Transverse colon (tissue), 4 donors: ENCODE data around the gene SLC52A3. TPM values are rescaled to one million over a fixed set of nuclear protein-coding genes. Genes with fewer than 3 reads are reported as not detected.

Experiments used
- DNase-seq: peaks from one replicate; pipeline ENCODE4 v3.0.0-alpha.2; 2019
- H3K27ac ChIP-seq, 4 donors: fragments of 200-600 bp; sonication (generic); 2 replicates each; pipeline ENCODE4 v1.5.1; 2016 to 2018; ENCODE audit warnings: inconsistent platforms in 4 of 4
- H3K27me3 ChIP-seq: fragments of 200-600 bp; sonication (generic); 2 replicates; pipeline ENCODE4 v1.5.1; 2017; ENCODE audit warnings: inconsistent platforms
- H3K36me3 ChIP-seq, 4 donors: fragments of 200-600 bp; sonication (generic); 2 replicates each; pipeline ENCODE4 v1.5.1; 2017 to 2019; ENCODE audit warnings: inconsistent platforms in 4 of 4
- H3K4me1 ChIP-seq, 4 donors: fragments of 200-600 bp; sonication (generic); 2 replicates each; pipeline ENCODE4 v1.5.1; 2017 to 2020; ENCODE audit warnings: inconsistent platforms in 4 of 4
- H3K4me3 ChIP-seq, 4 donors: fragments of 200-600 bp; sonication (generic); 1 replicate in 1 of 4; 2 replicates in 3 of 4; pipeline versions ENCODE4 v1.5.1 to v1.6.1; 2017 to 2019; ENCODE audit warnings: inconsistent platforms in 4 of 4
- H3K9me3 ChIP-seq, 2 donors: fragments of 200-600 bp; sonication (generic); 2 replicates each; pipeline ENCODE4 v1.5.1; 2017 to 2019; ENCODE audit warnings: inconsistent platforms in 2 of 2
- CTCF ChIP-seq, 5 experiments: fragments of 200-600 bp in 3 of 5; fragments of 450-650 bp in 2 of 5; sonication (generic) in 3 of 5; IDR thresholded peaks; 1 replicate in 2 of 5; 2 replicates in 3 of 5; pipeline ENCODE4 v1.5.1; 2016 to 2017; ENCODE audit warnings: antibody characterized with exemption in 5 of 5, inconsistent platforms in 3 of 5, mild to moderate bottlenecking in 2 of 5, moderate library complexity in 1 of 5
- EP300 ChIP-seq: sonication (generic); formaldehyde crosslinking; IDR thresholded peaks from one replicate; pipeline ENCODE4 v1.6.1; 2017; ENCODE audit warnings: antibody characterized with exemption, low read depth
- POLR2A ChIP-seq: fragments of 450-650 bp; IDR thresholded peaks from one replicate; pipeline ENCODE4 v1.6.1; 2016; ENCODE audit warnings: antibody characterized with exemption, mild to moderate bottlenecking, moderate library complexity
- POLR2AphosphoS5 ChIP-seq, 3 donors: sonication (generic); formaldehyde crosslinking; IDR thresholded peaks; one replicate each; pipeline ENCODE4 v1.6.1; 2016; ENCODE audit warnings: antibody characterized with exemption in 3 of 3
- WGBS, 2 donors: methylation state at CpG; one replicate each; pipeline ENCODE4 v1.1.5; 2018; ENCODE audit warnings: low coverage in 1 of 2; 5-methylcytosine and 5-hydroxymethylcytosine counted together
- in situ Hi-C, 4 donors: fragments of 200-750 bp; cut with MboI; loops; one replicate each; pipeline versions ENCODE4 v1.15.0 to v1.15.1; 2017; ENCODE audit warnings: low sequenced_read_pairs in 3 of 4, low pct_ligation_motif_present in 1 of 4, low pct_unique_long_range_greater_than_20kb in 1 of 4
- intact Hi-C: fragments of 100-400 bp; cut with DNase I; formaldehyde crosslinking; loops from one replicate; pipeline ENCODE4 v1.15.1; 2023; ENCODE audit warnings: low total_unique reads
- total RNA-seq, 4 donors: library from RNA; depleted of rRNA; stranded (reverse); fragments of >200 nt; gene quantifications; one replicate each; pipeline ENCODE4 v1.1.0, GENCODE V29; 2016

The SLC52A3 gene
- total RNA-seq, 4 donors from 2014 or later: 7.2 to 35.9 (median 15.3) TPM

DNA sequence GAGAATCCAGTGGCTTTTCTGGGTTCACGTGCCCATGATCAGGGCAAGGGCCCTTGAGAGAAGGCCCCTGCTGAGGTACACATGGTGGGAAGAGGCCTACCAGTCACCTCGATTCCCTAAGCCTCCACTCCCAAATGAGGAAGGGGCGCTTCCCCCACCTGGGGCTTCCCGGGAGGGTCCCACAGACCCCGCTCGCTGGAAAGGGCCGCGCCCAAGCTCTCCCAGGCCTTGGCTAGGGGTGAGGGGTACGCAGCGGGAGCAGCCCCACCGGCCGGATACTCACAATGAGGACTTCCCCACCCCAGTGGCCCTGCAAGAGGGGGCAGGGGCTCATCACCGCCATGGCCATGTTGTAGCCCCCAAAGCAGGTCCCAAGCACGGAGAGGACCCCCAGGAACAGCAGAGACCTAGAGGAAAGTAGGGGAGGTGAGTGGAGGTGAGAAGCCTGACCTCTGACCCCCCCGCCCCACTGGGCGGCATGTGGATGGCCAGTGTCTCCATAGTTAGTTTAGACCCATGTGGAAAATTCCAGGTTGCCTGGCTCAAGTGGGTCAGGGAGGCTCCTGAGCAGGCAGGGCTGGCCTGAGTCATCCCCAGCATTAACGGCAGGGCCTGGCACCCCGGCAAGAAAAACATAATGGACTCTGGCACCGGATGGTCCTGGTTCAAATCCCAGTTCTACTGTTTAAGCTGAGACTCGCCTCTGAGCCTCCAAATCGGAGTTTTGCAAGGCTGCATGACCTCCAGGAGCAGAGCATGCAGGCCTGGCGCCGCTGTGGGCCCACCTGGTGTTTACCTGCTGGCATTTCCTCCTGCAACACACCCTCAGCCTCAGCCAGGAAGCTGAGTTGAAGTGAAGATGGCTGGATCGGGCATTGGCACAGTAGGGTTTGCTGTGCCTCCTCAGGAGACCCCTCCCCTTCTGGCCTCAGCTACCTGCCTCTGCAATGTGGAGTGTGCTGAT is 6.6 kb downstream of the SLC52A3 start:
- 86% methylated on average over 19 of the region's 24 CpGs; no CpG with 5 or more reads in 1 of the 2 donors for WGBS, 2 donors
- Histone ChIP-seq H3K27ac (no peak overlapping the region), H3K27me3 (no peaks in the 10 kb centered on the region), H3K36me3 (no peaks in the 10 kb centered on the region), H3K4me3 (no peak overlapping the region), H3K4me1 (no peaks in the 10 kb centered on the region), H3K9me3 (no peaks in the 10 kb centered on the region)
- TF ChIP-seq POLR2A (no peak), EP300 (no peak)
- DNase-seq: no peak
- intact Hi-C loops (no loop called here), in situ Hi-C loops (no loop called here)

- H3K27ac ChIP-seq: no peak overlapping the region
- no peak overlapping the region for H3K4me3 ChIP-seq
- no peaks in the 10 kb centered on the region for H3K36me3 ChIP-seq
- no peaks in the 10 kb centered on the region for H3K4me1 ChIP-seq
- WGBS, 2 donors: 58% methylated on average over 44 of the region's 44 CpGs; no CpG with 5 or more reads in 1 of the 2 donors
- intact Hi-C loops (no loop called here), in situ Hi-C loops (no loop called here)
- DNase-seq: no peak
- peak; percentile 28 to 43 (median 39) for TF ChIP-seq CTCF (IDR thresholded peaks at IDR 0.05)
- TF ChIP-seq POLR2A: no peak
- H3K27me3 ChIP-seq: no peaks in the 10 kb centered on the region
- H3K9me3 ChIP-seq: no peaks in the 10 kb centered on the region
Observed at GRCh38 chr20:760751-761417, 7.4 kb downstream of the SLC52A3 start.

DNA sequence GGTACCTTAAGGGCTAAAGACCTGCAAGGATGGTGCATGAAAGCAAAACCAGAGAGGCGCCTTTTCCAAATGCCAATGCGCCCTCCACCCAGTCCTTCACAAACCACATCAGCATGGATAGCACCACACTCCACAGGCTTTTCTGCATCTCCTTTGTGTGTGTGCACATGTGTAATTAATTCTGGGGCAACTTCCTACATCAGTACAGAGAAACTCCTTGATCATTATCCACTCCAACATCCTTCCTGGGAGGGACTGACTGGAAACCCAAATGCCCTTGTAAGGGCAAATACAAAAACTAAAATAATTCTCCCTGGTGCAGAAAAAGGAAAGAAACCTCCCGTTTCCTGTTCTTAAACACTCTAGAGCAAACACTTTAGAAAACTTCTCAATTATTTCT is 10.8 kb downstream of the SLC52A3 start:
- in situ Hi-C loops: no loop called here
- no peak for TF ChIP-seq POLR2A
- no peak for TF ChIP-seq EP300
- TF ChIP-seq POLR2AphosphoS5 (IDR thresholded peaks at IDR 0.05): no peak
- TF ChIP-seq CTCF (IDR thresholded peaks at IDR 0.05): no peak

GRCh38 chr20:755941-756340 is 12.4 kb downstream of the SLC52A3 start:
- TF ChIP-seq CTCF (IDR thresholded peaks at IDR 0.05) (no peak), POLR2AphosphoS5 (IDR thresholded peaks at IDR 0.05) (no peak), POLR2A (no peak), EP300 (no peak)
- no peak for DNase-seq
- intact Hi-C loops (no loop called here), in situ Hi-C loops (no loop called here)
- Histone ChIP-seq H3K27ac (no peak overlapping the region), H3K9me3 (no peaks in the 10 kb centered on the region), H3K4me1 (no peaks in the 10 kb centered on the region), H3K36me3 (no peaks in the 10 kb centered on the region), H3K27me3 (no peaks in the 10 kb centered on the region), H3K4me3 (no peak overlapping the region)
- WGBS, 2 donors: 71 to 76% methylated on average over 4 to 6 of the region's 6 CpGs

More for the DNA sequence above, 10.8 kb downstream of the SLC52A3 start:
- H3K4me1 ChIP-seq: no peaks in the 10 kb centered on the region
- H3K27me3 ChIP-seq: no peaks in the 10 kb centered on the region
- no peak for DNase-seq
- intact Hi-C loops: no loop called here
- WGBS, 2 donors: 44 to 64% methylated on average over 1 to 3 of the region's 3 CpGs
- no peak overlapping the region for H3K4me3 ChIP-seq
- no peak overlapping the region for H3K27ac ChIP-seq
- H3K9me3 ChIP-seq: no peaks in the 10 kb centered on the region
- no peaks in the 10 kb centered on the region for H3K36me3 ChIP-seq
